Measurements from ENCODE around the gene KCNIP4. TPM values are rescaled to one million over a fixed set of nuclear protein-coding genes. Genes with fewer than 3 reads are reported as not detected.

The KCNIP4 gene
- total RNA-seq, 4 donors from 2014 or later: 0.19 to 0.50 (median 0.34) TPM; not detected in 1

DNA sequence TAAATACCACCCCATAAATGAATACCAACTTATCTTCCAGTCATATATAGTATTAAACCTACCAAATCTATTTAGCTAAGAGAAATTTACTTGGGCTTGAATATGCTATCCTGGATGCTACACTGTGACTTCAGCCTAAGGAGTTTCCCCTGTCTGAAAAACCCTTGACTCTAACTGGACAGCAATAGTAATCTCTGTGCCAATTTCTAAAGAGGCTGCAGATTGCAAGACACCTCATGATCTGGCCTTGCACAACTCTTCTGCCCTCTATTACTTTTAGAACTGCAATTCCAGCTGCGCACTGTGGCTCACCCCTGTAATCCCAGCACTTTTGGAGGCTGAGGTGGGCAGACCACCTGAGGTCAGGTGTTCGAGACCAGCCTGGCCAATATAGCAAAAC is 371.5 kb downstream of the KCNIP4 start:
- intact Hi-C loops (cut with DNase I): no loop called here
- Histone ChIP-seq H3K4me1 (no peaks in the 10 kb centered on the region), H3K36me3 (no peaks in the 10 kb centered on the region), H3K9me3 (no peaks in the 10 kb centered on the region), H3K27me3 (no peaks in the 10 kb centered on the region), H3K4me3 (no peak overlapping the region), H3K27ac (replicated peaks in 1 of 4) (no peak overlapping the region)
- DNase-seq (ENCODE audit: extremely low spot score): no peak
- no peak for TF ChIP-seq POLR2AphosphoS5 (IDR thresholded peaks at IDR 0.05)
- TF ChIP-seq EP300 (IDR thresholded peaks at IDR 0.05): no peak
- no peak for TF ChIP-seq POLR2A (IDR thresholded peaks at IDR 0.05; ENCODE audit: low read depth)
- TF ChIP-seq, protein P1, sequence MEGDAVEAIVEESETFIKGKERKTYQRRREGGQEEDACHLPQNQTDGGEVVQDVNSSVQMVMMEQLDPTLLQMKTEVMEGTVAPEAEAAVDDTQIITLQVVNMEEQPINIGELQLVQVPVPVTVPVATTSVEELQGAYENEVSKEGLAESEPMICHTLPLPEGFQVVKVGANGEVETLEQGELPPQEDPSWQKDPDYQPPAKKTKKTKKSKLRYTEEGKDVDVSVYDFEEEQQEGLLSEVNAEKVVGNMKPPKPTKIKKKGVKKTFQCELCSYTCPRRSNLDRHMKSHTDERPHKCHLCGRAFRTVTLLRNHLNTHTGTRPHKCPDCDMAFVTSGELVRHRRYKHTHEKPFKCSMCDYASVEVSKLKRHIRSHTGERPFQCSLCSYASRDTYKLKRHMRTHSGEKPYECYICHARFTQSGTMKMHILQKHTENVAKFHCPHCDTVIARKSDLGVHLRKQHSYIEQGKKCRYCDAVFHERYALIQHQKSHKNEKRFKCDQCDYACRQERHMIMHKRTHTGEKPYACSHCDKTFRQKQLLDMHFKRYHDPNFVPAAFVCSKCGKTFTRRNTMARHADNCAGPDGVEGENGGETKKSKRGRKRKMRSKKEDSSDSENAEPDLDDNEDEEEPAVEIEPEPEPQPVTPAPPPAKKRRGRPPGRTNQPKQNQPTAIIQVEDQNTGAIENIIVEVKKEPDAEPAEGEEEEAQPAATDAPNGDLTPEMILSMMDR (IDR thresholded peaks at IDR 0.05): no peak
- 96% methylated on average over 2 of the region's 2 CpGs for WGBS

DNA sequence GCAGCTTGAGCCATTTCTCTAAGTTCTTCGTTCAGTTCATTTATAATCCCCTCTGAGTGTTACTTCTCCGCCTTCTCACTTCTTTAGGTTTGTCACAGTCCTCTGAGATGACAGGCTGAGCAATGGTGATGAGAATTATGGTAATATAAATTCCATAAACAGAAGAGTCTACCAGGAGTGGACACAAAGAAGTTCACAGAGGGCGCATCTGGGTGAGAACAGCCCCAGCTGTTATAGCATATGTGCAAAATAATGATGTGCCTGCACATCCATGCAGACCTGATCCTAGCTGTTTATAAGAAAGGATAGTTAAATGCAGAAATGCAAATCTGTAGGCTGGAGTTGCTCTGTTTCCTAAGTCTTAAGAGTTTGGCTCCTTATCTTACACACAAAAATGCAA is 377.5 kb downstream of the KCNIP4 start:
- no peak for TF ChIP-seq POLR2A (IDR thresholded peaks at IDR 0.05; ENCODE audit: low read depth)
- TF ChIP-seq EP300 (IDR thresholded peaks at IDR 0.05): no peak
- TF ChIP-seq, protein P1 (IDR thresholded peaks at IDR 0.05): no peak
- TF ChIP-seq POLR2AphosphoS5 (IDR thresholded peaks at IDR 0.05): no peak
- Histone ChIP-seq H3K4me1 (no peaks in the 10 kb centered on the region), H3K4me3 (no peak overlapping the region), H3K27me3 (no peaks in the 10 kb centered on the region), H3K36me3 (no peaks in the 10 kb centered on the region), H3K9me3 (no peaks in the 10 kb centered on the region), H3K27ac (replicated peaks in 1 of 4) (no peak overlapping the region)
- 83% methylated on average over 3 of the region's 3 CpGs for WGBS
- intact Hi-C loops (cut with DNase I): no loop called here
- no peak for DNase-seq (ENCODE audit: extremely low spot score)

DNA sequence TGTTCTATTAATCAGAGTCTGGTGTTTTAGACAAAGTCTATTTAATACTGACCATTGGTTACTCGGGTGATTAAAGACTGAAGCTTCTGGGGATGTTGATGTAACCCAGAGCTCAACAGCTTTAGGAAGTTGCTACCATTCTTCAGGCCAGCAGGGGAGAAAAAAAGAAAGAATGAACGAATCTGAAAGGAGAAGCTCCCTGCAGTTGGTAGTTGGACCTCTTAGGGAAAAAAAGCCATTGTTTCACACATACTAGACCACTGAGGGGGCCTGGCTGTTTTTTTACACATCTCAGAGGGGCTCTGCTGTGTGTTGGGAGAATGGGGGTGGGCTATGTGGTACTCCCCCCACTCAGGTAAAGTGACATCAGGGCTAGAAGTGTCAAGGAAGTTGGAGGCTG is 378.9 kb downstream of the KCNIP4 start:
- Histone ChIP-seq H3K4me1 (no peaks in the 10 kb centered on the region), H3K9me3 (no peaks in the 10 kb centered on the region), H3K36me3 (no peaks in the 10 kb centered on the region), H3K27ac (replicated peaks in 1 of 4) (no peak overlapping the region), H3K4me3 (no peak overlapping the region), H3K27me3 (no peaks in the 10 kb centered on the region)
- no peak for DNase-seq (ENCODE audit: extremely low spot score)
- 39% methylated on average over 2 of the region's 2 CpGs for WGBS
- intact Hi-C loops (cut with DNase I): no loop called here
- TF ChIP-seq POLR2A (IDR thresholded peaks at IDR 0.05; ENCODE audit: low read depth): no peak
- no peak for TF ChIP-seq EP300 (IDR thresholded peaks at IDR 0.05)
- no peak for TF ChIP-seq POLR2AphosphoS5 (IDR thresholded peaks at IDR 0.05)
- TF ChIP-seq, protein P1 (IDR thresholded peaks at IDR 0.05): no peak

DNA sequence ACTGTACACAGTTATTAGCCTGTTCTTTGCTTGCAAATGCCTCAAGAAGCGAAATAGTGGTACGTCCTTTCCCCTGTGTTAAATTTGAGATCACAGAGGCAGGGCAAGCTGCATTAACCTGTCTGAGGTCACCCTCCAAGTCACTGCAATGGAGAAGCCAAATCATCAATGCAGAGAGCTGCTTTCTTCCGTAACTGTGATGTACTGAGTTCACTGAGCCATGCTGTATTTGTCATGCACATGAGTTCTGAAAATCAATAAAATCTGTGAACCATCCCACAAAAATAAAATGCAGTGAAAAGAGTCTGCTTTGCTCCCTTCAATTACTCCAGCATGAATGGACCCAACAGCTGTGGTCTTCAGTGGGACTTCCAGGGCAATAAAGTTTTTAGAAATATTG is 393.5 kb downstream of the KCNIP4 start:
- H3K27me3 ChIP-seq: no peaks in the 10 kb centered on the region
- no peaks in the 10 kb centered on the region for H3K4me1 ChIP-seq
- H3K36me3 ChIP-seq: no peaks in the 10 kb centered on the region
- no peak for DNase-seq (ENCODE audit: extremely low spot score)
- H3K9me3 ChIP-seq: no peaks in the 10 kb centered on the region
- TF ChIP-seq, protein P1 (IDR thresholded peaks at IDR 0.05): no peak
- no peak for TF ChIP-seq POLR2AphosphoS5 (IDR thresholded peaks at IDR 0.05)
- no peak for TF ChIP-seq EP300 (IDR thresholded peaks at IDR 0.05)
- TF ChIP-seq POLR2A (IDR thresholded peaks at IDR 0.05; ENCODE audit: low read depth): no peak
- no peak overlapping the region for H3K4me3 ChIP-seq
- intact Hi-C loops (cut with DNase I): no loop called here
- no peak overlapping the region for H3K27ac ChIP-seq (replicated peaks in 1 of 4)
- 92% methylated on average over 3 of the region's 3 CpGs for WGBS

DNA sequence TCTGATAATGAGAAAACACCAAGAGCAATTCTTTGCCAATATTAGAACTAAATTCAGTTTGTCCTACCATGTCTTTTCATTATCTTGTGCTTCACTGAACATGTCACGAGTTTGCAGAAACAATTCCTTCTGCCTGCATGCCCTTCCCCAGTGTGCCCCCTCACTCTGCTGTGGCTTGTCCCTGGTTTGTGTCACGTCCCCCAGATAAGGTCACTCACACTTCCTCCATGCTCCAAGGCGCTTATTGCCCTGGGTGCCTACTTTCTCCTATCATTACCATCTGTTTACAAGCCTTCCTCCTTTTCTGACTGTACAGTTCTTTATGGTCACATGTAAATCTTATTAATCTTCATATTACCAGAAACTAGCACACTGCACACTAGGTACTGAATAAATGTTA is 394.1 kb downstream of the KCNIP4 start:
- intact Hi-C loops (cut with DNase I): no loop called here
- Histone ChIP-seq H3K27me3 (no peaks in the 10 kb centered on the region), H3K27ac (replicated peaks in 1 of 4) (no peak overlapping the region), H3K36me3 (no peaks in the 10 kb centered on the region), H3K9me3 (no peaks in the 10 kb centered on the region), H3K4me1 (no peaks in the 10 kb centered on the region), H3K4me3 (no peak overlapping the region)
- whole genome bisulfite sequencing: 60% methylated on average over 3 of the region's 3 CpGs
- TF ChIP-seq EP300 (IDR thresholded peaks at IDR 0.05) (no peak), POLR2AphosphoS5 (IDR thresholded peaks at IDR 0.05) (no peak), POLR2A (IDR thresholded peaks at IDR 0.05; ENCODE audit: low read depth) (no peak)
- TF ChIP-seq, protein P1 (IDR thresholded peaks at IDR 0.05): no peak
- no peak for DNase-seq (ENCODE audit: extremely low spot score)

Data from esophagus muscularis mucosa (tissue), 4 donors.